Measurements from ENCODE around the gene SLC16A1.

DNA sequence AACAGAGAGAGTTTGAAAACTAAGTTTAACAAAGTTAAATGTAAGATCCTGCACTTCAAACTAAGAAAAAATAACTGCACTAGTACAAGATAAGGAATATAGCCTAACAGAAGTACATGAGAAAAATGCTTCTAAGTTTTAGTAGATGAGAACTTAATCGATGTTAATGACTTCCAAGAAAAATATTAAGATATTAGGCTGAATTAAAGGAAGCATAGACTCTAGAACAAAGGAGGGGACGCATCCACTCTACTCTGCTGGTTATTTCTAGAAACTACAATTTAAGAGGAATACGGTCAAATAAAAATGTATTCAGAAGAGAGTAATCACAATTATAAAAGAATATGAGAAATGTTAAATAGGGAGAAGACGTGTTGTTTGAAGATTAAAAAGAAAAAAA lies 46.3 kb upstream of the SLC16A1 start:
- no peak for TF ChIP-seq CTCF (conservative IDR thresholded peaks at IDR 0.05; ENCODE audit: low read depth, low read length)
- no peak for TF ChIP-seq EZH2 (IDR thresholded peaks at IDR 0.05; ENCODE audit: low read length, unreplicated experiment)
